ENCODE data around the gene PARVB.

The PARVB gene

GRCh38 chr22:44213489-44214043, 189.5 kb downstream of the PARVB start:
- H3K36me3 ChIP-seq (ENCODE audit: insufficient read depth, low read length) = no peaks in the 10 kb centered on the region
- H3K9me3 ChIP-seq (ENCODE audit: low read length) = peaks cover 2% of the 10 kb centered on the region
- no peaks in the 10 kb centered on the region for H3K27me3 ChIP-seq (ENCODE audit: insufficient read depth, low read length)
- H2AFZ ChIP-seq (ENCODE audit: low read depth, low read length) = no peak overlapping the region
- H3K4me3 ChIP-seq (ENCODE audit: low read length) = no peak overlapping the region
- no peaks in the 10 kb centered on the region for H3K4me1 ChIP-seq (ENCODE audit: insufficient read depth, low read length)

- Histone ChIP-seq H3K27me3 (ENCODE audit: insufficient read depth, low read length) (no peaks in the 10 kb centered on the region), H2AFZ (ENCODE audit: low read depth, low read length) (no peak overlapping the region), H3K9me3 (ENCODE audit: low read length) (peaks cover 2% of the 10 kb centered on the region), H3K36me3 (ENCODE audit: insufficient read depth, low read length) (no peaks in the 10 kb centered on the region), H3K4me1 (ENCODE audit: insufficient read depth, low read length) (no peaks in the 10 kb centered on the region), H3K4me3 (ENCODE audit: low read length) (no peak overlapping the region)
Measured at GRCh38 chr22:44214187-44214586, 190.1 kb downstream of the PARVB start.

- Histone ChIP-seq H3K4me1 (ENCODE audit: insufficient read depth, low read length) (no peaks in the 10 kb centered on the region), H3K36me3 (ENCODE audit: insufficient read depth, low read length) (no peaks in the 10 kb centered on the region), H3K27me3 (ENCODE audit: insufficient read depth, low read length) (no peaks in the 10 kb centered on the region), H3K4me3 (ENCODE audit: low read length) (no peak overlapping the region), H2AFZ (ENCODE audit: low read depth, low read length) (no peak overlapping the region), H3K9me3 (ENCODE audit: low read length) (no peaks in the 10 kb centered on the region)
Measured at GRCh38 chr22:44214764-44215163, 190.7 kb downstream of the PARVB start.

- Histone ChIP-seq H2AFZ (ENCODE audit: low read depth, low read length) (no peak overlapping the region), H3K4me3 (ENCODE audit: low read length) (no peak overlapping the region), H3K4me1 (ENCODE audit: insufficient read depth, low read length) (no peaks in the 10 kb centered on the region), H3K27me3 (ENCODE audit: insufficient read depth, low read length) (no peaks in the 10 kb centered on the region), H3K9me3 (ENCODE audit: low read length) (no peaks in the 10 kb centered on the region), H3K36me3 (ENCODE audit: insufficient read depth, low read length) (no peaks in the 10 kb centered on the region)
Measured at GRCh38 chr22:44215287-44215686, 191.2 kb downstream of the PARVB start.

DNA sequence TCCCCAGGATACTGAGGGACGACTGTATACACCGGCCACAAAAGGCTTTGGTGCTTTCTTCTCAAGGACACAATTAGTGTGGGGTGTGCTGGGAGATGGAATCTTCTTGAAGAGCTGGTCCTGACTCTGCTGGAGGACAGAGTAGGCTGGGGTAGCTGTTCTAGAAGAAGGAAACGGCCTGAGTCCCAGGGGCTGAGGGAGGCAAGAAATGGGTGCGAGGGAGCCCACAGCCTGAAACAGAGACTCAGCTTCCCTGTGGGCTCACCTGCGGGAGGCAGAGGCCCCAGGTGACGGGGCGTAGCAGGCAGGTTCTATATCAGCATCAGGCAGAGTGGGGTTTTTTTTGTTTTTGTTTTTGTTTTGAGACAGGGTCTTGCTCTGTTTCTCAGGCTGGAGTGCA, 193.2 kb downstream of the PARVB start:
- Histone ChIP-seq H3K4me3 (ENCODE audit: low read length) (no peak overlapping the region), H3K9me3 (ENCODE audit: low read length) (no peaks in the 10 kb centered on the region), H3K4me1 (ENCODE audit: insufficient read depth, low read length) (no peaks in the 10 kb centered on the region), H3K27me3 (ENCODE audit: insufficient read depth, low read length) (no peaks in the 10 kb centered on the region), H3K36me3 (ENCODE audit: insufficient read depth, low read length) (no peaks in the 10 kb centered on the region), H2AFZ (ENCODE audit: low read depth, low read length) (no peak overlapping the region)

GRCh38 chr22:44218071-44218470, 194.0 kb downstream of the PARVB start:
- Histone ChIP-seq H3K9me3 (ENCODE audit: low read length) (no peaks in the 10 kb centered on the region), H3K4me1 (ENCODE audit: insufficient read depth, low read length) (no peaks in the 10 kb centered on the region), H3K27me3 (ENCODE audit: insufficient read depth, low read length) (no peaks in the 10 kb centered on the region), H3K36me3 (ENCODE audit: insufficient read depth, low read length) (no peaks in the 10 kb centered on the region), H2AFZ (ENCODE audit: low read depth, low read length) (no peak overlapping the region), H3K4me3 (ENCODE audit: low read length) (no peak overlapping the region)

DNA sequence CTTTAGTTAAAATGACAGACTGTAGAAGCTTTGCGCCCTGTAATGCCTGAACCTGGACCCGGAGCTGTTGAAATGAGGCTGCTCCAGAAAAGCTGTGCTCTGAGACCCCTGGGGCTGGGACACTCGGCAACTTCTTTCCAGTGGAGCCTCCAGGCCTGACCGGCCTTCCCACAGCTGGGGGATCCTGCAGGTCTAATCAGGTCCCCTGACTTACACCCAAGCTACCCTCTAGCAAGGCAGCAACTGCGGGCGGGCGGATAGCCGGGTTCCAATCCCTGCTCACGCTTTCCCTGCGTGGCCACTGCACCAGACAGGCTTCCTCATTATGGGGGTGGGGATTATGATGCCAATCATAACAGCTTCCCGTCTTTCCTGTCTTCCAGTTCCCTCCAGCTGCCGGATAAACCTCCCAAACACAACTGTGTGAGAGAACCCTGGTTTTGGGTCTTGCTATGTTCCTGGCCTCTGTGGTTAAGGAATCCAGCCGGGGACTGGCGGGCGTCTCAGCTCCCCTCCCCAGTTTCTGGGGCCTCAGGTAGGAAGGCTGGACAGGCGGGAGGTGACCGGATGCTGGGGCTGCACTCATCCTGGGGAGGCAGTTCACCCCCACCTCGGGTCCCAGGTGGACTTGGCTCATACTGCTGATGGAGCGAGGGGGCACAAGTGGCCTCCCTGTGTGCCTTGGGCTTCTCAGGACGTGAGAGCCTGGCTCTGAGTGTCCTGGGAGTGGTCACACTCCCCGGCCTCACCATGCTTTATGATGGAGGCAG, 195.2 kb downstream of the PARVB start:
- Histone ChIP-seq H3K9me3 (ENCODE audit: low read length) (no peaks in the 10 kb centered on the region), H3K27me3 (ENCODE audit: insufficient read depth, low read length) (no peaks in the 10 kb centered on the region), H3K4me3 (ENCODE audit: low read length) (no peak overlapping the region), H3K4me1 (ENCODE audit: insufficient read depth, low read length) (peaks cover 3% of the 10 kb centered on the region), H2AFZ (ENCODE audit: low read depth, low read length) (no peak overlapping the region), H3K36me3 (ENCODE audit: insufficient read depth, low read length) (no peaks in the 10 kb centered on the region)

DNA sequence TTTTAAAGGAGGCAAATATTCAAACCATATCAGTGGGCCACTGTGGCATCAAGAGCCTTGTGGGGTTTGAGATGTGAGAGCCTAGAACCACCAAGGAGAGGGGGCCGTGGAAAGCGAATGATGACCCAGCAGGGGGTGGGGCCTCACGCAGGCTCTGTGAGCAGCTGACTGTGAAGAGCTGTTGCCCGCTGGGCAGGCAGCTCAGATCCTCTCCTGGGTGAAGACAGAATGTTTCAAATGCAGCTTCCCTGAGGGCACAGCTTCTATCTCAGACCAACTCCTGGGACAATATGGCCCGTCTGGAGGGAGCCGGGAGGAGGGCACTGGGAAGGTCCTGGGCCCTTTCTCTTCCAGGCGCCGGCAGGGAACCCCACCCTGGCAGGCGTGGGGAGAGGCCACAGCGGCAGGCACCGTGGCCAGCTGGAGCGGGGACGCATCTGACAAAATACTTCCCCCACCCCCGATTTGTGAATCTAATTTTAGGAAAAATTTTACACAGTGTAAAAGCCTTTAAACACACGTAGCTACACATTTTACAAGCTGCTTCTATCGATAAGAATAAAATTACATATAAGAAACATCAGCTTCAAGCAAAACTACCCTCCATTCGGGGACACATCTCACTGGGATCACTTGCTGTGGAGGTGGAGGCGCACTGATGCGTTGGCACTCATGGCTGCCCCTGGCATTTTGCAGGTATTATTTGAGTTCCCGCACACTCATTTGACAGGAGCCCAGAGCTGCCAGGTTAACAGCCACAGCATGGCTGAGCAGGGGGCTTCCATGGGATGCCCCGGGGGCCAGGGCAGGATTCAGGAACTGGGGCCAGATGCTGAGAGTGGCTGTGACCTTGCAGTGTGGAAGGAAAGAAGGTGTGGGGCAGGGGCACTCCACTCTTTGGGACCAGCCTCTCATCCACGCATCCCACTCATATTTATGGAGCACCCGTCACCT, 196.9 kb downstream of the PARVB start:
- H3K27me3 ChIP-seq (ENCODE audit: insufficient read depth, low read length) = no peaks in the 10 kb centered on the region
- no peaks in the 10 kb centered on the region for H3K36me3 ChIP-seq (ENCODE audit: insufficient read depth, low read length)
- no peak overlapping the region for H2AFZ ChIP-seq (ENCODE audit: low read depth, low read length)
- peaks cover 3% of the 10 kb centered on the region for H3K4me1 ChIP-seq (ENCODE audit: insufficient read depth, low read length)
- no peaks in the 10 kb centered on the region for H3K9me3 ChIP-seq (ENCODE audit: low read length)
- H3K4me3 ChIP-seq (ENCODE audit: low read length) = no peak overlapping the region

- H3K36me3 ChIP-seq (ENCODE audit: insufficient read depth, low read length) = no peaks in the 10 kb centered on the region
- H3K4me3 ChIP-seq (ENCODE audit: low read length) = no peak overlapping the region
- no peak overlapping the region for H2AFZ ChIP-seq (ENCODE audit: low read depth, low read length)
- no peaks in the 10 kb centered on the region for H3K27me3 ChIP-seq (ENCODE audit: insufficient read depth, low read length)
- H3K9me3 ChIP-seq (ENCODE audit: low read length) = no peaks in the 10 kb centered on the region
- H3K4me1 ChIP-seq (ENCODE audit: insufficient read depth, low read length) = peaks cover 3% of the 10 kb centered on the region
Measured at GRCh38 chr22:44221710-44222475, 197.8 kb downstream of the PARVB start.

Data from neuron (in vitro differentiated cells).